IPS-11a (cell line): Measurements from ENCODE around the gene PSMD6.

ENCODE experiments used
- H3K4me3 ChIP-seq: one replicate; pipeline ENCODE4 v1.5.1; 2013; ENCODE audit warnings: low read depth, low read length, control low read depth

PSMD6 gene

DNA sequence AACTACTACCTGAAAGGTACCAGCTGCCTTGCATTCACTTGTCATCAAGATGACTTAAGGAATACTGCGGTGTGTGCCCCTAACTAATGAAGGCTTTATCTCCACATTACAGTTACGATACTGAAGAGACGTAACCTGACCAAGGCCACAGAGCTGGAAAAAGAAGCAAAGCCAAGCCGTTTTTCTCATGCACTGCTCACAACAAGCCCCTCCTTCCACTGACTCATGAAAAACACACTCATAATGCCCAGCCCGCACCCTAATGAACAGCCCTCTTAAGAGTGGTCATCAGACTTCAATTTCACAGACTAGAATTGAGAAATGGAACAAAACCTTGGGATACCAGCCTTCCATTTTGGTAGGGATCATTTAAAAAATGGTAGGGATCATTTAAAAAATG, 11.6 kb downstream of the PSMD6 start:
- H3K4me3 ChIP-seq, result no peak overlapping the region

DNA sequence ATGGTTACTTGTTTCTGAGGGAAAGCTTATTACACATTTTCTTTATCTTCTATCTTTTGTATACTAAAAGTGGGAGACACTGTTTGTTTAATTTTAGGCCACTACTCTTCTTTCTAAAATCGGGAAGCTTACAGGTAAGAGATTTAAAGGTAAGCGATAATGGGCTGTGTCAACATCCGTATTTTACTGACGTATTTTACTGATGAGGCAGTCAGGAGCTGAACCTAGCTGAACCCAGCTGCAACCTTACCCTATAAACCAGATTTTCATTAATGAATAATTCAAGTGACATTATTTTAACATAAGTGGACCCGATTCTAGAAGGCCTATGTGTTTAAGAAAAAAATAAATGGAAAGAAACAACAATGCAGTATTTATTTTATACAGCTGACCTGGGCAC, 13.1 kb downstream of the PSMD6 start:
- H3K4me3 ChIP-seq, result no peak overlapping the region

GRCh38 chr3:64009528-64009927, 13.8 kb downstream of the PSMD6 start:
- no peak overlapping the region for H3K4me3 ChIP-seq

DNA sequence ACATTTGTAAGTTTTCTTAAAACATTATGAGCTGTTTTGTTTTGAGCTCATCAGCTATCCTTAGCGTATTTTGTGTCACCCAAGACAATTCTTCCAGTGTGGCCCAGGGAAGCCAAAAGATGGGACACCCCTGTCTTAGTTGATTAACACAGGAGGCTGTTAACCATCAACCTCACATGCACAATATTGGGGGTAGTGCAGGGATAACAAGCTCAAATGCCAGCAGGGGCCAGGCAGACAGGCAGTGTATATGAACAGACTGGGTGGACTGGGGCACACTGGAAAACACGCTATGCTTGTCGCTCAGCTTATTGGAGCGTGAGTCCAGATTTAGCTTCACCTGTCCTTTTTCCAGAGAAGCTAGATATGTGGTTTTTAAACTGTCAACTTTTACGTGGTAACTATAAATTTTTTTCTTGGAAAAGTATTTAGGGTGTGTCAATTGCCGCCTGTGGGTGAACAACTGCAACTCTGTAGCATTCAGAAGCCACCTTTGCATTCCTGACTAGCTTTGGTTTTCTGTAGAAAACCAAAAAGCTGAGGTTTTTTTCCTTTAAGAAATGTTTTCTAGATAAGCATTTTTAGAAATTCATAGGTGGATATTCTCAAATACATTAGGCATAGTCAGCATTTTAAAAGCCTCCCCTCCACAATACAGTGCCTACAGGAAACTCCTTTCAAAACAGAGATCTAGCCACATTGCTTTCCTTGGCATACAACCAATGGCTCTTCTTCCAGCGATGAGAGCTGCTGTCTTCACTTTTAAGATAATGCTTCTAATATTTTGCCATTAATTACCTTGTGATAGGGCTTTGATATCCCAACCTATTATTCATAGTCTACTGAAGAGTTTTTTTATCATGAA, 14.6 kb downstream of the PSMD6 start:
- H3K4me3 ChIP-seq, result no peak overlapping the region

GRCh38 chr3:64008017-64008416, 15.3 kb downstream of the PSMD6 start:
- H3K4me3 ChIP-seq, result no peak overlapping the region

DNA sequence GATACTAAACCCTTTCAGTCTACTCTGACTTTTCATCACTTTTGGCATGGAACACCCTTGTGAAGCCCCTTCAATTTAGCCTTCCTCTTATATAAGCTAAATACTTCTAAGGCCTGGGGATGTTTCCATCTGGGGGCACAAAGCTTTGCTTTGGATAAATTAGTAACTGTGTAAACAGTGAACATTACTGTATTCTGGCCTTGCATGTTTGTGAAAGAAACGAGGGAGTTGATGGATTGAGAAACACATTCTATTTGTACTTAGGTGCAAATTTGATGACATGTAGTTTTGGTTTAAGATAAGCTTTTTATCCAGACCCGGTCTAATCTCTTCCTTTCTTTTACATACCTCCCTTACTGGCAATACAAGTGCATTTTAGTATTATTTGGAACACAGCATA, 19.7 kb downstream of the PSMD6 start:
- no peak overlapping the region for H3K4me3 ChIP-seq

DNA sequence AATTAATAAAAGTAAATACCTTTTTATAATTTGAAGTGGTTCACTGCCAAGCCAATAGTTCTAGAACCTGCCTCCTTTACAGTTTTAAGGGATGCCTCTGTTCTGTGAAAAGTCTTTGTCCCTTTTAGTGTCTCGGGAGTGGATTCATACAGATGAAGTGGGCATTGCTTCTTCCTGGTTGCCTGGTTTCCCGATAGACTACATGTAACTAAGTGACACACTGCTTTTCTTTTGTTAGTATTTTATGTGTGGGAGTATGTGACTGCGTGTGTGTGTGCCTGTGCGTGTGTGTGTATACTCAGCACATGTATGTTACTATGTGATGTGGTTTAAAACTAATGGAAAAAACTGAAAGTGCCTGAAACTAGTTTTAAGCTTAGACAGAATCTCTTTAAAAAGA, 21.1 kb downstream of the PSMD6 start:
- H3K4me3 ChIP-seq, result no peak overlapping the region

GRCh38 chr3:64000453-64001055, 22.7 kb downstream of the PSMD6 start:
- no peak overlapping the region for H3K4me3 ChIP-seq

DNA sequence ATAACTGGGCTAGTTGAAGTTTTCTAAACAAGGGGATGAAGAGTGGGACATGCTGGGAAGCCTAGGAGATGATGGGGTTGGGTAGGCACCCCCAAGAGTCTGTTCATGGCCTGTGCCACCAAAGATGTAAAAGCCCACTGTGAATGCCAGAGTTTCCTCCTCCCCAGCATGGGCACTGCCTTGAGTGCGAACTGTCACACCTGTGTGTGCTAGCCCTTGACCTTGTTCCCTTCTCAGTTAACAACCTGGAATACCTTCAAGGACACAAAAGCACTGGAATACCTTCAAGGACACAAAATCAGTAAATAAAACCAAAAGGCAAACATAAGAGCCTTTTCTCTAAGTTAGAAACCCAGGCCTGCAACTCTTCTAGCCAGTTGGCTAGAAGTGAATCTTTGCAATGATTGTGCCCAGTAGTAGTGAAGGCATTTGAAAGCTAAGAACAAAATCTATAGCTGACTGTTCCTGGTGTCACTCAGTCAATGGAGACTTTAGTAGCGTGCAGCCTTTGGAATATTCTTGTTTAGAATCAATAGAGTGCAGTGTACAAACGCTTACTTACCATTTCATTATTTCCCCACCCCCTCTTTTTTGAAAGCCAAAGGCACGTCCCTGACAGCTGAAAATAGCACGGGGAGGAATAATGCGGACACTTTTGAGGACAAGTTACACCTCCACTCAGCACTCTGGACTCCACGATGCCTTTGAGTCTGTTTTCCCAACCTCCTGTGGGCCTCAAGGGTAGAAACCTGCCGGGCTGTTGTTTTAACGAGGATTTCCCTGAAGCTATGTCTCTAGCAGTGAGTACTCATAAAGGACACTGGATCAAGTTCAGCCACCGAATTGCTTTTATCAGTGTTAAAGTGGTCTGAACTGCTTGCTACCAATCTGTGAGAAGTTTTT, 24.2 kb downstream of the PSMD6 start:
- no peak overlapping the region for H3K4me3 ChIP-seq

GRCh38 chr3:63995086-63995485, 28.2 kb downstream of the PSMD6 start:
- H3K4me3 ChIP-seq, result no peak overlapping the region

GRCh38 chr3:63993653-63994079, 29.6 kb downstream of the PSMD6 start:
- no peak overlapping the region for H3K4me3 ChIP-seq

DNA sequence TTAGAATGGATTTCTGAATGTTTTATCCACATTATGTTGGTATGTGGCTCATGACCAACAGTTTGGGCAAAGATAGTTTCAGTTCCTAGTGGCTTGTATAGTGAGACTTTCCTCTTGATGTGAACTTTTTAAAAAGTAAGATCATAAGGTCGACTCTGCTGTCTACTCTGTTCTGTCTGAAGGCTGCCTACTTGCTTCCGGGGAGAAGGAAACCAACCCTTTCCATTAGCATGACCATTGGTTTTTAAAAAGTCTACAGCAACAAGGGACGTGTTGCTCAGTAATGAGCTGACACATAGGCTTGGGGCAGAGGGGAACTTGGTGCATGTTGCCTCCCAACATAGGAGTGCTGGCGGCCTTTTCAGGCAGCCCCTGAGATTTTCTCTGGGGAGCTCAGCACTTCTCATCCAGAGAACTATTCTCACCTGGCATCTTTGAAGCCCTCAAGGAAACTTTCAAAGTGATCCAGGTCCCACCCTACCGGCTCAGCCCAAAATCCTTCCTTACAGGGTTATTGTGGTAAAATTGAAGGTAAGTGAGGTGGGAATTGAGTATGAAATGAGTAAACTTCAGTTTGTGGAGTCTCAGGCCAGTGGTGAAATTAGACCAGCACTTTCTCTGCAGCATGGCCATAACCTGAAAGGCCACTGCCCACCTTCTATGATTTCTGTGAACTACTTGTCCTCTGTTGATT, 30.6 kb downstream of the PSMD6 start:
- no peak overlapping the region for H3K4me3 ChIP-seq

- H3K4me3 ChIP-seq, result no peak overlapping the region
Measured at GRCh38 chr3:63991666-63992065, 31.6 kb downstream of the PSMD6 start.

DNA sequence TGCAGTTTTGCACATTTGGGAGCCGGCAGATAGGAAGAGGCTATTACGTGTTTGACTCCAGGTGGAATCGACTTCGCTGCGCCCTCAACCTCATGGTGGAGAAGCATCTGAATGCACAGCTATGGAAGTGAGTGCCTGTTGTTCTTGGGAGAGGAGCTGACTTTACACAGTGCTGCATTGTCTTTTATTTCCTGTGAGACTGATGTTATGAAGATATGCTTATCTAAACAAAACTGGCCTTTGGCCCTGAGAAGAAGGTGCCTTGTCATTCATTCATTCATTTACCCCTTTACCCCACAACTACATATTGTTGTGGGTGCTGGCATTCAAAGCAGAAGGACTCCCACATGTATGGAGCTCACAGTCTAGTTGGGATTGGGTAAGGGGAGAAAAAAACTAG, 32.6 kb downstream of the PSMD6 start:
- H3K4me3 ChIP-seq, result no peak overlapping the region

DNA sequence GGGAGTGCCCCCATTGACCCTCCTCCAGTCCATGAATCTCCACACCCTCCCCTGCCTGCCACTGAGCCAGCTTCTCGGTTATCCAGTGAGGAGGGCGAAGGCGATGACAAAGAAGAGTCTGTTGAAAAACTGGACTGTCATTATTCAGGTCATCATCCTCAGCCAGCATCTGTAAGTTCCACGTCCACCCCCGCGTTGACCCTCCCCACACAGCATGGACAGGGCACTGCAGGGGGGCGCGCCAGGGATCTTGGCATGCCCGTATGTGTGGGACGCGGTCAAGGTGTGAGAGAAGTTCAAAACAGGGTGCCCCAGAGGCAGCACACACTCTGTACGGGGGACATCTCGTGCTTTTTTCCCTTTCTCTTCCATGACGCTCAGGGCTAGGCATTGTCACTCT, 33.1 kb downstream of the PSMD6 start:
- no peak overlapping the region for H3K4me3 ChIP-seq

GRCh38 chr3:63988943-63989342, 34.4 kb downstream of the PSMD6 start:
- no peak overlapping the region for H3K4me3 ChIP-seq

GRCh38 chr3:63986831-63987230, 36.5 kb downstream of the PSMD6 start:
- H3K4me3 ChIP-seq, result no peak overlapping the region

DNA sequence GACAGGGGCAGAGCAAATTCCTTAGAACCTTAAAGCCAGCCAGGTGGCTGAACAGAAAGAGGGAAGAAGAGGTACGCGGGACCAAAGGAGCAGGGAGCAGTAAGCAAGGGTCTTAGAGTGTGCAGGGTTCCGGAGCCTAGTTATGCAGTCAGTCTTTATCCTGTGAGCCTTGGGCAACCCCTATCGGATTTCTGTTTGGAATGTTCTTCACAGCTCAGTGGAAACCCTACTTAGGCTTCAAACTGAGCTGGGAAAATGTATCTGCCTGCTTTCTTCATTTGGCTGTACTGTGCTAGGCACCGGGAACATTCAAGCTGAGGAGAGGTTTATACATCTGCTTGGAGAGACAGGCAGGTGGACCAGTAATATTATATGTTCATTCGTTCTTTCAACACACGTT, 37.1 kb downstream of the PSMD6 start:
- H3K4me3 ChIP-seq, result no peak overlapping the region

GRCh38 chr3:63984391-63984790, 38.9 kb downstream of the PSMD6 start:
- no peak overlapping the region for H3K4me3 ChIP-seq

- no peak overlapping the region for H3K4me3 ChIP-seq
Measured at GRCh38 chr3:63981980-63982379, 41.3 kb downstream of the PSMD6 start.
